ENCODE measurements around the gene MSTN. TPM values are rescaled to one million over a fixed set of nuclear protein-coding genes. Genes with fewer than 3 reads are reported as not detected.

The MSTN gene
- total and polyA plus RNA-seq, 4 donors: 0.08 to 0.21 (median 0.09) TPM; not detected in 1

GRCh38 chr2:190050001-190050400, 12.5 kb downstream of the MSTN start:
- TF ChIP-seq EGR1 (IDR thresholded peaks at IDR 0.05; ENCODE audit: low read depth in 2 of 2): no peak
- TF ChIP-seq TAF1 (conservative IDR thresholded peaks at IDR 0.05): no peak
- TF ChIP-seq CTCF (IDR thresholded peaks at IDR 0.05; ENCODE audit: low read depth, low read length, missing input control): no peak
- no peak for TF ChIP-seq FOXA1 (IDR thresholded peaks at IDR 0.05)
- no peak for TF ChIP-seq RXRA (IDR thresholded peaks at IDR 0.05)
- Histone ChIP-seq H3K9me3 (ENCODE audit: control insufficient read depth in 4 of 4, low read length in 3 of 4) (no peaks in the 10 kb centered on the region), H3K27ac (ENCODE audit: low read depth in 1 of 2, low read length in 2 of 2) (no peak overlapping the region), H3K36me3 (ENCODE audit: control insufficient read depth in 4 of 4, insufficient read depth in 3 of 4, low read depth in 1 of 4, low read length in 3 of 4) (no peaks in the 10 kb centered on the region), H3K4me1 (ENCODE audit: control insufficient read depth in 4 of 4, insufficient read depth in 4 of 4, low read length in 3 of 4) (peaks cover 0 to 4% (median 0%) of the 10 kb centered on the region in 4 donors), H3K4me3 (ENCODE audit: low read depth in 1 of 3, low read length in 3 of 3) (no peak overlapping the region), H3K9ac (ENCODE audit: low read depth in 1 of 2, low read length in 2 of 2) (no peak overlapping the region), H3K27me3 (ENCODE audit: control insufficient read depth in 4 of 4, insufficient read depth in 4 of 4, low read length in 3 of 4) (no peaks in the 10 kb centered on the region)
- no peak for DNase-seq (ENCODE audit: low spot score)

- Histone ChIP-seq H3K9ac (ENCODE audit: low read depth in 1 of 2, low read length in 2 of 2) (no peak overlapping the region), H3K36me3 (ENCODE audit: control insufficient read depth in 4 of 4, insufficient read depth in 3 of 4, low read depth in 1 of 4, low read length in 3 of 4) (no peaks in the 10 kb centered on the region), H3K27me3 (ENCODE audit: control insufficient read depth in 4 of 4, insufficient read depth in 4 of 4, low read length in 3 of 4) (no peaks in the 10 kb centered on the region), H3K27ac (ENCODE audit: low read depth in 1 of 2, low read length in 2 of 2) (no peak overlapping the region), H3K9me3 (ENCODE audit: control insufficient read depth in 4 of 4, low read length in 3 of 4) (no peaks in the 10 kb centered on the region), H3K4me1 (ENCODE audit: control insufficient read depth in 4 of 4, insufficient read depth in 4 of 4, low read length in 3 of 4) (no peaks in the 10 kb centered on the region), H3K4me3 (ENCODE audit: low read depth in 1 of 3, low read length in 3 of 3) (no peak overlapping the region)
- 94% methylated on average over 2 of the region's 2 CpGs for WGBS
- peak; percentile 38 for DNase-seq (ENCODE audit: low spot score)
- TF ChIP-seq RAD21 (IDR thresholded peaks at IDR 0.05) (no peak), JUND (IDR thresholded peaks at IDR 0.05) (no peak), EGR1 (IDR thresholded peaks at IDR 0.05; ENCODE audit: low read depth in 2 of 2) (no peak), REST (IDR thresholded peaks at IDR 0.05) (no peak), YY1 (IDR thresholded peaks at IDR 0.05) (no peak), GABPA (IDR thresholded peaks at IDR 0.05 in 1 of 2, conservative IDR thresholded peaks at IDR 0.05 in 1 of 2) (no peak), HNF4A (conservative IDR thresholded peaks at IDR 0.05) (no peak)
Measured at GRCh38 chr2:190044866-190045265, 17.7 kb downstream of the MSTN start.

GRCh38 chr2:190043441-190043840, 19.1 kb downstream of the MSTN start:
- H3K9ac ChIP-seq (ENCODE audit: low read depth in 1 of 2, low read length in 2 of 2): no peak overlapping the region
- no peaks in the 10 kb centered on the region for H3K4me1 ChIP-seq (ENCODE audit: control insufficient read depth in 4 of 4, insufficient read depth in 4 of 4, low read length in 3 of 4)
- DNase-seq (ENCODE audit: low spot score): no peak
- no peak overlapping the region for H3K27ac ChIP-seq (ENCODE audit: low read depth in 1 of 2, low read length in 2 of 2)
- H3K27me3 ChIP-seq (ENCODE audit: control insufficient read depth in 4 of 4, insufficient read depth in 4 of 4, low read length in 3 of 4): no peaks in the 10 kb centered on the region
- H3K9me3 ChIP-seq (ENCODE audit: control insufficient read depth in 4 of 4, low read length in 3 of 4): no peaks in the 10 kb centered on the region
- WGBS: 86% methylated on average over 3 of the region's 3 CpGs
- no peaks in the 10 kb centered on the region for H3K36me3 ChIP-seq (ENCODE audit: control insufficient read depth in 4 of 4, insufficient read depth in 3 of 4, low read depth in 1 of 4, low read length in 3 of 4)
- H3K4me3 ChIP-seq (ENCODE audit: low read depth in 1 of 3, low read length in 3 of 3): no peak overlapping the region
- TF ChIP-seq CTCF (IDR thresholded peaks at IDR 0.05; ENCODE audit: low read depth, low read length, missing input control) (no peak), FOXA1 (IDR thresholded peaks at IDR 0.05) (no peak), SP1 (IDR thresholded peaks at IDR 0.05) (no peak), FOXA2 (IDR thresholded peaks at IDR 0.05) (no peak), HNF4G (IDR thresholded peaks at IDR 0.05) (no peak), RXRA (IDR thresholded peaks at IDR 0.05) (no peak), HNF4A (conservative IDR thresholded peaks at IDR 0.05) (no peak), RAD21 (IDR thresholded peaks at IDR 0.05) (no peak), EGR1 (IDR thresholded peaks at IDR 0.05; ENCODE audit: low read depth in 2 of 2) (no peak), GABPA (IDR thresholded peaks at IDR 0.05 in 1 of 2, conservative IDR thresholded peaks at IDR 0.05 in 1 of 2) (no peak), NR2F2 (IDR thresholded peaks at IDR 0.05) (no peak), JUND (IDR thresholded peaks at IDR 0.05) (no peak), MAX (IDR thresholded peaks at IDR 0.05) (no peak), YY1 (IDR thresholded peaks at IDR 0.05) (no peak), REST (IDR thresholded peaks at IDR 0.05) (no peak), TAF1 (conservative IDR thresholded peaks at IDR 0.05) (no peak)

Measured in liver (tissue), 9 donors.